ENCODE data around the gene SMCO2.

The SMCO2 gene

GRCh38 chr12:27545665-27546064 lies 99.1 kb downstream of the SMCO2 start:
- TF ChIP-seq CTCF (IDR thresholded peaks at IDR 0.05), result no peak
- DNase-seq (ENCODE audit: low spot score), result no peak
- peak overlapping the region; percentile 4 to 63 for H3K27ac ChIP-seq
- H3K4me3 ChIP-seq, result no peak overlapping the region

GRCh38 chr12:27547592-27547991 lies 101.1 kb downstream of the SMCO2 start:
- no peak for TF ChIP-seq CTCF (IDR thresholded peaks at IDR 0.05)
- H3K27ac ChIP-seq, result no peak overlapping the region
- DNase-seq (ENCODE audit: low spot score), result no peak
- no peak overlapping the region for H3K4me3 ChIP-seq

GRCh38 chr12:27548301-27549199 lies 102.0 kb downstream of the SMCO2 start:
- no peak for TF ChIP-seq CTCF (IDR thresholded peaks at IDR 0.05)
- DNase-seq (ENCODE audit: low spot score), result no peak
- peak overlapping the region in 1 of 2 donors; percentile 64 for H3K27ac ChIP-seq

GRCh38 chr12:27549236-27549800 lies 102.8 kb downstream of the SMCO2 start:
- no peak for DNase-seq (ENCODE audit: low spot score)
- peak overlapping the region; percentile 45 for H3K4me3 ChIP-seq
- H3K27ac ChIP-seq, result peak overlapping the region; percentile 29 to 86
- TF ChIP-seq CTCF (IDR thresholded peaks at IDR 0.05), result no peak

More at GRCh38 chr12:27548301-27549199, 102.0 kb downstream of the SMCO2 start:
- H3K4me3 ChIP-seq, result no peak overlapping the region

GRCh38 chr12:27549801-27550652 lies 103.5 kb downstream of the SMCO2 start:
- no peak for TF ChIP-seq CTCF (IDR thresholded peaks at IDR 0.05)
- DNase-seq (ENCODE audit: low spot score), result peak; percentile 89

GRCh38 chr12:27550653-27550975 lies 104.1 kb downstream of the SMCO2 start:
- no peak overlapping the region for H3K4me3 ChIP-seq
- peak overlapping the region in 1 of 2 donors; percentile 86 for H3K27ac ChIP-seq
- no peak for DNase-seq (ENCODE audit: low spot score)
- TF ChIP-seq CTCF (IDR thresholded peaks at IDR 0.05), result no peak

More at GRCh38 chr12:27549801-27550652, 103.5 kb downstream of the SMCO2 start:
- peak overlapping the region; percentile 45 for H3K4me3 ChIP-seq
- H3K27ac ChIP-seq, result peak overlapping the region; percentile 29 to 86
